Neural progenitor cell (in vitro differentiated cells): ENCODE measurements around the gene SREBF1. TPM values are rescaled to one million over a fixed set of nuclear protein-coding genes. Genes with fewer than 3 reads are reported as not detected.
A peak's percentile ranks its signal among the peaks of the same experiment; 100 is the strongest.

Experiments used
- DNase-seq: peaks from one replicate; pipeline ENCODE4 v3.0.0-alpha.2; 2016; ENCODE audit warnings: low spot score
- H2AFZ ChIP-seq: fragments of 200-600 bp; sonication (generic); replicated peaks from 2 replicates; pipeline ENCODE4 v1.6.1; 2016; ENCODE audit warnings: antibody characterized with exemption
- H3F3A ChIP-seq: fragments of 200-600 bp; sonication (generic); 2 replicates; pipeline ENCODE4 v1.6.1; 2016; ENCODE audit warnings: antibody characterized with exemption, low read depth
- H3K27ac ChIP-seq: fragments of 200-600 bp; sonication (generic); 2 replicates; pipeline ENCODE4 v1.5.1; 2016; ENCODE audit warnings: mild to moderate bottlenecking
- H3K27me3 ChIP-seq: fragments of 200-600 bp; sonication (generic); 2 replicates; pipeline ENCODE4 v1.6.1; 2016; ENCODE audit warnings: mild to moderate bottlenecking, moderate library complexity
- H3K36me3 ChIP-seq: fragments of 200-600 bp; sonication (generic); 2 replicates; pipeline ENCODE4 v1.5.1; 2016
- H3K4me1 ChIP-seq: fragments of 200-600 bp; sonication (generic); 2 replicates; pipeline ENCODE4 v1.6.1; 2016; ENCODE audit warnings: mixed run types
- H3K4me2 ChIP-seq: fragments of 200-600 bp; sonication (generic); 2 replicates; pipeline ENCODE4 v1.6.1; 2016
- H3K4me3 ChIP-seq: fragments of 200-600 bp; sonication (generic); 2 replicates; pipeline ENCODE4 v1.5.1; 2016
- H3K79me2 ChIP-seq: fragments of 200-600 bp; sonication (generic); 2 replicates; pipeline ENCODE4 v1.6.1; 2016; ENCODE audit warnings: low read depth
- H3K9ac ChIP-seq: fragments of 200-600 bp; sonication (generic); 2 replicates; pipeline ENCODE4 v1.6.1; 2016
- H3K9me3 ChIP-seq: fragments of 200-600 bp; sonication (generic); 2 replicates; pipeline ENCODE4 v1.5.1; 2016; ENCODE audit warnings: low read depth
- H4K20me1 ChIP-seq: fragments of 200-600 bp; sonication (generic); 2 replicates; pipeline ENCODE4 v1.6.1; 2016; ENCODE audit warnings: low read depth
- H3K27ac Mint-ChIP-seq: 3 replicates; pipeline ENCODE4 v1.8.0; 2021; ENCODE audit warnings: mixed read lengths
- H3K27me3 Mint-ChIP-seq: 2 replicates; pipeline ENCODE4 v1.8.0; 2022; ENCODE audit warnings: low read depth, mild to moderate bottlenecking, inconsistent platforms, moderate library complexity, mixed read lengths; ENCODE audit not compliant: insufficient read depth
- H3K36me3 Mint-ChIP-seq: 3 replicates; pipeline ENCODE4 v1.8.0; 2021; ENCODE audit warnings: mixed read lengths
- H3K4me1 Mint-ChIP-seq: 3 replicates; pipeline ENCODE4 v1.8.0; 2021; ENCODE audit warnings: mixed read lengths
- H3K4me3 Mint-ChIP-seq: 3 replicates; pipeline ENCODE4 v1.8.0; 2021; ENCODE audit warnings: mild to moderate bottlenecking, moderate library complexity, mixed read lengths
- H3K9me3 Mint-ChIP-seq: 3 replicates; pipeline ENCODE4 v1.8.0; 2020; ENCODE audit warnings: mixed read lengths
- EZH2 ChIP-seq: fragments of 200-600 bp; sonication (generic); IDR thresholded peaks from 2 replicates; pipeline ENCODE4 v1.6.1; 2017; ENCODE audit warnings: antibody characterized with exemption, mild to moderate bottlenecking, moderate library complexity
- EZH2phosphoT487 ChIP-seq: fragments of 200-600 bp; sonication (generic); IDR thresholded peaks from 2 replicates; pipeline ENCODE4 v1.6.1; 2017; ENCODE audit warnings: antibody characterized with exemption
- total RNA-seq: library from RNA; depleted of rRNA; stranded (reverse); fragments of >200 nt; gene quantifications from 2 replicates; pipeline ENCODE4 v1.2.3, GENCODE V29; 2015; ENCODE audit warnings: low replicate concordance
- TF ChIP-seq, protein P1 (sequence below): fragments of 200-600 bp; sonication (generic); IDR thresholded peaks from 2 replicates; pipeline ENCODE4 v1.5.1; 2017; ENCODE audit warnings: antibody characterized with exemption, mild to moderate bottlenecking

SREBF1 gene
- total RNA-seq, 1 donor from 2014 or later = 12.7 TPM

DNA sequence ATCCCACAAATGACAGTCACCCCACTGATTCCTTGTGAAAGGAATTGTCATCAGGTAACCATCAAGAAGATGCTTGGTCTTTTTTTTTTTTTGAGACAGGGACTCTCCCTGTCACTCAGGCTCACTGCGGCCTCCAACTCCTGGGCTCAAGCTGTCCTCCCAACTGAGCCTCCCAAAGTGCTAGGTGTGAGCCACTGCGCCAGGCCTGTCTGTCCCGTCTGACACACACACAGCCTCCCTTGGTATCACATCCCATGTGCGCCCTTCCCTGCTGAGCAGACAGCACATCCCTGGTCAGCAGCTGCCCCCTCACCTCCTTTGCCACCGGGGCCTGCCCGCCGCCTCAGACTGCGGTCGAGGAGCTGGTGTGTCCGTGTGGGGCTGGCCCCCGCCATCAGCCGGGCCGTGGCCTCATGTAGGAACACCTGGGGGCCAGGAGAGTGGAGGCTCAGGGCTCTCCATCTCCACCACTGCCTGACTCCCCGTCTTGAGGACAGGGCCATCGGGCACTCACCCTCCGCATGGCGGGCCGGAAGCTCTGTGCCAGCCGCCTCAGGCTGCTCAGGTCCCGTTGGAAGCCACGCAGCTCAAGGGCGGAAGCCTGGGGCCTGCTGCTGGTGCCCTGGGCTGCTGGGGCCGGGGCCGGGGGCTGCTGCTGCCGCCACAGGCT lies 23.6 kb downstream of the SREBF1 start:
- TF ChIP-seq EZH2phosphoT487 (no peak), EZH2 (no peak)
- TF ChIP-seq, protein P1, sequence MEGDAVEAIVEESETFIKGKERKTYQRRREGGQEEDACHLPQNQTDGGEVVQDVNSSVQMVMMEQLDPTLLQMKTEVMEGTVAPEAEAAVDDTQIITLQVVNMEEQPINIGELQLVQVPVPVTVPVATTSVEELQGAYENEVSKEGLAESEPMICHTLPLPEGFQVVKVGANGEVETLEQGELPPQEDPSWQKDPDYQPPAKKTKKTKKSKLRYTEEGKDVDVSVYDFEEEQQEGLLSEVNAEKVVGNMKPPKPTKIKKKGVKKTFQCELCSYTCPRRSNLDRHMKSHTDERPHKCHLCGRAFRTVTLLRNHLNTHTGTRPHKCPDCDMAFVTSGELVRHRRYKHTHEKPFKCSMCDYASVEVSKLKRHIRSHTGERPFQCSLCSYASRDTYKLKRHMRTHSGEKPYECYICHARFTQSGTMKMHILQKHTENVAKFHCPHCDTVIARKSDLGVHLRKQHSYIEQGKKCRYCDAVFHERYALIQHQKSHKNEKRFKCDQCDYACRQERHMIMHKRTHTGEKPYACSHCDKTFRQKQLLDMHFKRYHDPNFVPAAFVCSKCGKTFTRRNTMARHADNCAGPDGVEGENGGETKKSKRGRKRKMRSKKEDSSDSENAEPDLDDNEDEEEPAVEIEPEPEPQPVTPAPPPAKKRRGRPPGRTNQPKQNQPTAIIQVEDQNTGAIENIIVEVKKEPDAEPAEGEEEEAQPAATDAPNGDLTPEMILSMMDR = no peak
- no peak overlapping the region for H3K27ac Mint-ChIP-seq

DNA sequence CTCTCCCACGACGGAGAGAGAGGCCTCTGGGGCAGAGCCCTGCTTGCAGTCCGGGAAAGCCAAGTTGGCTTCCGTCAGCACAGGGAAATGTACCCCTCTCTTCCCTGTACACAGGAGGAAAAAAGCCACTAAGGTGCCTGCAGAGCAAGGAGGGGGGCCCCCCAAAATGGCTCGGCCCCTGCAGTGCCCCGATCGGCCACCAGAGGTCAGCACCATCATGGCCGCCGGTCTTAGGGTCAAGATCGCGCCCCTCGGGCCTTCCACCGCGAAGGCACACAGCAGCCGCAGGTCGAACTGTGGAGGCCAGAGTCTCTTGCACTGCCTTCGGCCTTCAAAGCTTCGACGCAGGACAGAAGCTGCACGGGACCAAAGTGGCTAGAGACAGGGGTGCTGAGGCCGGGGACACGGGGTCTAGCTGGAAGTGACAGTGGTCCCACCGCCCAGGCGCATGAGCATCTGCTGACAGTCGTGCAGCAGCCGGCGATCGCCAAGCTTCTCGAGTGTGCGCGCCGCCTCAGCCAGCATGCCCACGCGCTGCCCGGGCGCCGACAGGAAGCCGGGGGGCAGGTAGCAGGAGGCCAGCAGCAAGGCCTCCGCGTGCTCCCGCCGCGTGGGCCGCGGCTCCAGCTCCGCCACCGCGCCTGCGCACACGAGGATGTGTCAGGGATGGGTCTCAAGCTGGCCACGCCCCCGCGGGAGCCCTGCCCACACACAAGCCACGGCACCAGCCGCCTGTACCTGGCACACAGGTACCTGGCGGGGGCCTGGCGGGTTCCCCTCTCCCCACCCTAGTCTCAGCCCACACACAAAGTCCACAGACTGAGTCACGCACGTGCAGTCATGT lies 24.4 kb downstream of the SREBF1 start:
- H3K4me2 ChIP-seq = peak overlapping the region; percentile 60
- no peak overlapping the region for H3K27ac ChIP-seq
- DNase-seq = peak; percentile 83
- H3K27me3 Mint-ChIP-seq = peaks cover 13% of the 10 kb centered on the region
- H4K20me1 ChIP-seq = peaks cover 80% of the 10 kb centered on the region
- peak overlapping the region; percentile 76 for H3K27ac Mint-ChIP-seq
- no peaks in the 10 kb centered on the region for H3K79me2 ChIP-seq
- peak overlapping the region; percentile 48 for H3K4me3 Mint-ChIP-seq
- H3K36me3 ChIP-seq = no peaks in the 10 kb centered on the region
- no peak overlapping the region for H3K9ac ChIP-seq
- peaks cover 27% of the 10 kb centered on the region for H3K27me3 ChIP-seq
- TF ChIP-seq EZH2phosphoT487 = no peak
- TF ChIP-seq EZH2 = no peak
- TF ChIP-seq, protein P1 = peak; percentile 100
- no peak overlapping the region for H3K4me3 ChIP-seq
- H3K9me3 ChIP-seq = no peaks in the 10 kb centered on the region
- H3K9me3 Mint-ChIP-seq = no peaks in the 10 kb centered on the region
- H3K36me3 Mint-ChIP-seq = peaks cover 5% of the 10 kb centered on the region
- no peak overlapping the region for H2AFZ ChIP-seq
- peaks cover 42% of the 10 kb centered on the region for H3F3A ChIP-seq
- H3K4me1 Mint-ChIP-seq = peaks cover 40% of the 10 kb centered on the region
- H3K4me1 ChIP-seq = peaks cover 30% of the 10 kb centered on the region

More for the DNA sequence above, 23.6 kb downstream of the SREBF1 start:
- Histone ChIP-seq H3K79me2 (no peaks in the 10 kb centered on the region), H3K4me1 (peaks cover 30% of the 10 kb centered on the region), H4K20me1 (peaks cover 78% of the 10 kb centered on the region), H3F3A (peaks cover 42% of the 10 kb centered on the region), H2AFZ (no peak overlapping the region), H3K4me2 (no peak overlapping the region), H3K27me3 (peaks cover 27% of the 10 kb centered on the region), H3K9ac (no peak overlapping the region), H3K4me3 (no peak overlapping the region), H3K27ac (no peak overlapping the region), H3K36me3 (no peaks in the 10 kb centered on the region), H3K9me3 (no peaks in the 10 kb centered on the region)
- Mint-ChIP-seq H3K9me3 (no peaks in the 10 kb centered on the region), H3K36me3 (peaks cover 5% of the 10 kb centered on the region), H3K27me3 (peaks cover 10% of the 10 kb centered on the region), H3K4me3 (no peak overlapping the region), H3K4me1 (peaks cover 37% of the 10 kb centered on the region)
- DNase-seq = no peak

DNA sequence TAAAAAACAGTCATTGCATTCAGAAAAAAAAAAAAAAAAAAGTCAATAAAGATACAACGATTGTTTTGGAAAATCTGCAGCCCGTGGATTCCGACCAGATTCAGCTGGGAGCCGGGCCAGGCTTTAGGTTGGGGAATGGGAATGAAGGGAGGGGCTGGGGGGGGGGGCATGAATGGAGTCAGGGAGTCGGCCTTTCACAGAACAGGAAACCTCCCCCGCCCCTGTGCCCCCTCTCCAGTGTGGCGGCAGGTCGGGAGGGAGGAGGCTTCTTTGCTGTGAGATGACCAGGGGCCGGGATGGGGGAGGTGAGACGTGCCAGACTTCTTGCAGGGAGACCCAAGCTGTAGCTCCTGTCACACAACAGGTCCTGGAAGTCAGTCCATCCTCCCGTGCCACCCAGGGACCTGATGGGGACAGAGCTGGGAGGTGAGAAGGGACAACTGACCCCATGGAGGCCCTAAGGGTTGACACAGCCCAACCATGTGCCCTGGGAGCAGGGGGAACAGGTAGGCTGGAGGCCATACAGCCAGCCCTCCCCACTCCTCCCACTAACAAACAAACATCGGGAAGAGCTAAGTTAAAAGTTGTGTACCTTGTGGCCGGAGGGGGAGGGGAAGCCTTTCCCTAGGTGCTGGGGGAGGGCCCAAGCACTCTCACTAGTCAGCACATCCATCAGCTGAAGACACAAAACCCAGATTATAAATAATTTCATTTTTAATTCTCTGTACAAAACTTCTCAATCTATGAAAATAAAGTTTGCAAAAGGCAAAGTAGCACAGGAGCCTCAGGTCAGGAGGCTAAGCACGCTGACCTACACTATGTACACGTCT lies 25.2 kb downstream of the SREBF1 start:
- H3K27me3 ChIP-seq = peaks cover 27% of the 10 kb centered on the region
- H3K9me3 ChIP-seq = no peaks in the 10 kb centered on the region
- Mint-ChIP-seq H3K4me3 (peak overlapping the region; percentile 48), H3K27me3 (peaks cover 13% of the 10 kb centered on the region), H3K27ac (peak overlapping the region; percentile 76), H3K9me3 (no peaks in the 10 kb centered on the region), H3K4me1 (peaks cover 36% of the 10 kb centered on the region), H3K36me3 (peaks cover 7% of the 10 kb centered on the region)
- H3K4me1 ChIP-seq = peaks cover 30% of the 10 kb centered on the region
- H3F3A ChIP-seq = peaks cover 42% of the 10 kb centered on the region
- peak; percentile 47 for DNase-seq
- H3K79me2 ChIP-seq = no peaks in the 10 kb centered on the region
- H3K36me3 ChIP-seq = no peaks in the 10 kb centered on the region
- H3K9ac ChIP-seq = no peak overlapping the region
- no peak overlapping the region for H3K27ac ChIP-seq
- H3K4me3 ChIP-seq = no peak overlapping the region
- peaks cover 79% of the 10 kb centered on the region for H4K20me1 ChIP-seq
- peak overlapping the region; percentile 60 for H3K4me2 ChIP-seq
- H2AFZ ChIP-seq = no peak overlapping the region
- TF ChIP-seq EZH2phosphoT487 = no peak
